ENCODE results near the gene ZNF43.

- no peak for TF ChIP-seq CTCF (IDR thresholded peaks at IDR 0.05)
- no peak for TF ChIP-seq POLR2A (IDR thresholded peaks at IDR 0.05)
Measured at GRCh38 chr19:21824679-21825078, 11.3 kb downstream of the ZNF43 start.

Measured in uterus (tissue), 2 donors.